ENCODE data around the gene KSR2. TPM values are rescaled to one million over a fixed set of nuclear protein-coding genes. Genes with fewer than 3 reads are reported as not detected.
"Not testable (repeated sequence)": the region's sequence is repeated elsewhere in the genome, so short reads cannot be mapped to it uniquely, and the experiment has no call there.

The KSR2 gene
- total and polyA plus RNA-seq, 7 donors = under 0.01 to 1.1 (median 0.41) TPM

DNA sequence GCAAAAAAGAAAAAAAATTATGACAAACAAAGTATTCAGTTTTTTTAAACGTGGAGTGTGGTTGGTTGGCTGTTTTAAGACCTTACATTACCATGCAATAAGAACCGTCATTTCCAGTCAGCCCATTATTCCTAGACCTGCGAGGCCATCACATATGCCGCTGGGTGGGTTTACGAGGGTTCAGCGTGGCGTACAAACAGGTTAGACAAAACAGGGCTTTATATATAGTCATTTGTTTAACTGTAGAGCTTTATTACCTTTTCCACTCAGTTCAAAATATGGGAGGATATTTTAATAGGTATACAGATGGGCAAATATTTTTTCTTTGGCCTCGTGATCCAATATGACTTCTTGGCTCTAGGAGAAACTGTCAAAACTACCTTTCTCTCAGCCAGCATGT is 67.2 kb downstream of the KSR2 start:
- Histone ChIP-seq H3K4me1 (no peaks in the 10 kb centered on the region), H3K27ac (no peak overlapping the region), H3K27me3 (no peaks in the 10 kb centered on the region), H3K36me3 (no peaks in the 10 kb centered on the region), H3K4me3 (no peak overlapping the region), H3K9me3 (peaks cover 0 to 4% (median 0%) of the 10 kb centered on the region in 4 donors)
- intact Hi-C loops (cut with DNase I) = no loop called here
- TF ChIP-seq POLR2A (IDR thresholded peaks at IDR 0.05) = no peak
- TF ChIP-seq, protein P1, sequence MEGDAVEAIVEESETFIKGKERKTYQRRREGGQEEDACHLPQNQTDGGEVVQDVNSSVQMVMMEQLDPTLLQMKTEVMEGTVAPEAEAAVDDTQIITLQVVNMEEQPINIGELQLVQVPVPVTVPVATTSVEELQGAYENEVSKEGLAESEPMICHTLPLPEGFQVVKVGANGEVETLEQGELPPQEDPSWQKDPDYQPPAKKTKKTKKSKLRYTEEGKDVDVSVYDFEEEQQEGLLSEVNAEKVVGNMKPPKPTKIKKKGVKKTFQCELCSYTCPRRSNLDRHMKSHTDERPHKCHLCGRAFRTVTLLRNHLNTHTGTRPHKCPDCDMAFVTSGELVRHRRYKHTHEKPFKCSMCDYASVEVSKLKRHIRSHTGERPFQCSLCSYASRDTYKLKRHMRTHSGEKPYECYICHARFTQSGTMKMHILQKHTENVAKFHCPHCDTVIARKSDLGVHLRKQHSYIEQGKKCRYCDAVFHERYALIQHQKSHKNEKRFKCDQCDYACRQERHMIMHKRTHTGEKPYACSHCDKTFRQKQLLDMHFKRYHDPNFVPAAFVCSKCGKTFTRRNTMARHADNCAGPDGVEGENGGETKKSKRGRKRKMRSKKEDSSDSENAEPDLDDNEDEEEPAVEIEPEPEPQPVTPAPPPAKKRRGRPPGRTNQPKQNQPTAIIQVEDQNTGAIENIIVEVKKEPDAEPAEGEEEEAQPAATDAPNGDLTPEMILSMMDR (IDR thresholded peaks at IDR 0.05) = no peak
- 47 to 68% methylated on average over 8 of the region's 8 CpGs for WGBS, 2 donors
- no peak for DNase-seq

DNA sequence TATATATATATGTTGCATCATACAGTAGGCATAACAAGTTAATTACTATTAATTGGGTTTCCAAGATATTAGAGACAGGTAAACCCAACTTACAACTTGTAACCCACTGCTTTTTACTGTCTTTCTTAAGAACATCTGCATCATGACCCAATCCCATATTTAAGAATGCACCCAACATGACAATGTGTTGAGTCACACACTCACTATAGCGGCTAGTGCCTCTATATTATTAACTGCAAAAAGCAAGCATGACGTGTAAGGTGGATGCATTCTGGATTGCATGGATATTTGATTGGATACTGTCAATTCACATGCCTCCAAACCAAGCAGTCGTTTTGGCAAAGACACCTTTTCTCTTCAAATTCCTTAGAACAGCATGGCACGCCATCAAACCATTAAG is 68.2 kb downstream of the KSR2 start:
- Histone ChIP-seq H3K4me1 (no peaks in the 10 kb centered on the region), H3K9me3 (peaks cover 0 to 4% (median 0%) of the 10 kb centered on the region in 4 donors), H3K27me3 (no peaks in the 10 kb centered on the region), H3K4me3 (no peak overlapping the region), H3K36me3 (no peaks in the 10 kb centered on the region), H3K27ac (no peak overlapping the region)
- DNase-seq = no peak
- intact Hi-C loops (cut with DNase I) = no loop called here
- 88 to 96% methylated on average over 4 of the region's 4 CpGs for WGBS, 2 donors
- no peak for TF ChIP-seq EP300 (IDR thresholded peaks at IDR 0.05)
- TF ChIP-seq, protein P1 (IDR thresholded peaks at IDR 0.05) = no peak

DNA sequence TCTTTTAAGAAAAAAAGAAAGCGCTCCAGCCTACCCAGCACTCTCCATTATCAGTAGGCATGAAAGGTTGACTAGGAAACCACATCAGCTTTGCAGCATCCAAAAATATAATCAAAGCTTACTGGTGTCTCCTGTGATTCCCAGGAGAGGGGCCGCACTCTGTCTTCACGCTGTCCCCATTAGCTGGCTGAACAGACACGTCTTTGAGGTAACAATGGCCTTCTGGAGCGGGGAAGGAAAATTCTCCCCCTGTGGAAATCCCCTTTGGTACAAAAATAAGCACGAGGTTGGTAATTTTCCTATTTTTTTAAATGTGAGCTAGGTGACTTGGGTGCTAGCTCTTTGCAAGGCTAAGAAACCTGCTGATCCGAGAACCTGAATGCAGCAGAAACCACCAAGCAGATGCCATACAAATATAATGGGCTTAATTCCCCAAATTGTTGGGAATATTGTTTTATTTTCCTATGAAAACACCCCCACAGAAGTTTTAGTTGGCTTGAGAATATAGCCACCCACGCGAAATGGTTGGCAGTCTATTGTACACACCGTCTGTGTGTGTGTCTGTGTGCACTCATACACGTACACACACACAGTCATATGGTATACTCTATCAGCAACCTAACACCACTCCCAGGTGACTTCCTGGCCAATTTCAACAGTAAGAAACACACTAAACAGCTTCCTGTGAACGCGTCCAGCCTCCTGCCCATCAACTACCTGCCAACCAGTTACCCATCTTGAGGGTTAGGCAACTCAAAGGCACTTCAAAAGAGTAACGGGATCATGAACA is 71.2 kb downstream of the KSR2 start:
- peaks cover 0 to 4% (median 0%) of the 10 kb centered on the region in 4 donors for H3K9me3 ChIP-seq
- intact Hi-C loops (cut with DNase I) = no loop called here

DNA sequence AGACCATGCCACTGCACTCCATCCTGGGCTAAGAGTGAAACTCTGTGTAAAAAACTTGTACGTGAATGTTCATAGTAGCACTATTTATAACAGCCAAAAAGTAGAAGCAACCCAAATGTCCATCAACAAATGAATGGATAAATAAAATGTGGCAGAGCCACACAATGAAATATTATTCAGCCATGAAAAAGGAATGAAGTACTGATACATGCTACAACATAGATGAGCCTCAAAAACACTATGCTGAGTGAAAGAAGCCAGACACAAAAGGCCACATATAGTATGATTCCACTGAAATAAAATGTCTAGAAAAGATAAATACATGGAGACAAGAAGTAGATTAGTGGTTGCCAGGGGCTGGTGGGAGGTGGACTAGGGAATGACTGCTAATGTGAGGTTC is 72.8 kb downstream of the KSR2 start:
- Histone ChIP-seq H3K27ac (no peak overlapping the region), H3K9me3 (peaks cover 0 to 4% (median 0%) of the 10 kb centered on the region in 4 donors), H3K36me3 (no peaks in the 10 kb centered on the region), H3K27me3 (no peaks in the 10 kb centered on the region), H3K4me3 (no peak overlapping the region), H3K4me1 (no peaks in the 10 kb centered on the region)
- TF ChIP-seq POLR2A (IDR thresholded peaks at IDR 0.05) = no peak
- TF ChIP-seq POLR2AphosphoS5 (IDR thresholded peaks at IDR 0.05) = no peak
- TF ChIP-seq, protein P1 (IDR thresholded peaks at IDR 0.05) = no peak
- TF ChIP-seq EP300 (IDR thresholded peaks at IDR 0.05) = no peak
- WGBS, 2 donors = 98 to 100% methylated on average over 1 of the region's 1 CpG
- DNase-seq = no peak
- intact Hi-C loops (cut with DNase I) = no loop called here

More for the DNA sequence above, 71.2 kb downstream of the KSR2 start:
- DNase-seq = no peak
- H3K4me1 ChIP-seq = no peaks in the 10 kb centered on the region
- no peaks in the 10 kb centered on the region for H3K36me3 ChIP-seq
- no peaks in the 10 kb centered on the region for H3K27me3 ChIP-seq
- H3K27ac ChIP-seq = no peak overlapping the region
- no peak overlapping the region for H3K4me3 ChIP-seq
- 71 to 89% methylated on average over 14 of the region's 14 CpGs for WGBS, 2 donors
- TF ChIP-seq, protein P1 (IDR thresholded peaks at IDR 0.05) = no peak
- TF ChIP-seq POLR2AphosphoS5 (IDR thresholded peaks at IDR 0.05) = no peak
- no peak for TF ChIP-seq EP300 (IDR thresholded peaks at IDR 0.05)
- TF ChIP-seq POLR2A (IDR thresholded peaks at IDR 0.05) = no peak

DNA sequence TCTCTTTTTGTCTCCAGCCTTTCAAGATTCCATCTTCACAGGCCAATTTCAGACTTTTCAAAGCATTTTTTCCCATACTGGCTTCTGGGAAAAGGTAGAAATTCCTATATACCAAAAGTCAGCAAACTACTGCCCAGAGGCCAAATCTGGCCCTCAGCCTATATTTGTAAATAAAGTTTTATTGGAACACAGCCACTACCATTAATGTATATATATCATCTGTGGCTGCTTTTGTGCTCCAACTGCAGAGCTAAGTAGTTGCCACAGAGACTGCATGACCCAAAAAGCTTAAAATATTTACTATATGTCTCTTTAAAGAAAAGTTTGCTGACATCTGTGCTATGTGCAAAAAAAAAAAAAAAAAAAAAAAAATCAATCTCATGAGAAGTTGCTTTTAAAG is 76.3 kb downstream of the KSR2 start:
- no peaks in the 10 kb centered on the region for H3K36me3 ChIP-seq
- intact Hi-C loops (cut with DNase I) = no loop called here
- TF ChIP-seq POLR2A (IDR thresholded peaks at IDR 0.05) (no peak), POLR2AphosphoS5 (IDR thresholded peaks at IDR 0.05) (no peak), EP300 (IDR thresholded peaks at IDR 0.05) (no peak)
- TF ChIP-seq, protein P1 (IDR thresholded peaks at IDR 0.05) = no peak
- H3K4me3 ChIP-seq = no peak overlapping the region
- H3K9me3 ChIP-seq = no peaks in the 10 kb centered on the region
- no peak overlapping the region for H3K27ac ChIP-seq
- no peaks in the 10 kb centered on the region for H3K4me1 ChIP-seq
- no peaks in the 10 kb centered on the region for H3K27me3 ChIP-seq
- no peak for DNase-seq

DNA sequence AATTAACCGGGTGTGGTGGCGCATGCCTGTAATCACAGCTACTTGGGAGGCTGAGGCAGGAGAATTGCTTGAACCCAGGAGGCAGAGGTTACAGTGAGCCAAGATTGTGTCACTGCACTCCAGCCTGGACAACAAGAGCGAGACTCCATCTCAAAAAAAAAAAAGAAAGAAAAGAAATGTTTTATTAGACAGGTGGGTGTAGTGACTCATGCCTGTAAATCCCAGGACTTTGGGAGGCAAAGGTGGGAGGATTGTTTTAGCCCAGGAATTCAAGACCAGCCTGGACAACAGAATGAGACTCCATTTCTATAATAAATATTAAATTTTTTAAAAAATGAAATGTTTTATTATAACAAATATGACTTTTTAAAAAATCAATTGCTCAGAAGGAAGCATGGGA is 77.5 kb downstream of the KSR2 start:
- intact Hi-C loops (cut with DNase I); H3K9me3 ChIP-seq: not testable (repeated sequence)
- WGBS, 2 donors = 92% methylated on average over 3 of the region's 3 CpGs

More for the DNA sequence above, 77.5 kb downstream of the KSR2 start:
- H3K27me3 ChIP-seq, H3K27ac ChIP-seq, H3K4me1 ChIP-seq, H3K36me3 ChIP-seq, H3K4me3 ChIP-seq, DNase-seq: not testable (repeated sequence)
